GM12801 (cell line): ENCODE measurements around the gene AMIGO1.

ENCODE experiments used
- TF ChIP-seq, protein P1 (sequence below): IDR thresholded peaks from one replicate; pipeline ENCODE4 v1.5.1; 2011; ENCODE audit warnings: control low read depth; ENCODE audit not compliant: insufficient read length; ENCODE audit errors: extremely low read depth

The AMIGO1 gene

DNA sequence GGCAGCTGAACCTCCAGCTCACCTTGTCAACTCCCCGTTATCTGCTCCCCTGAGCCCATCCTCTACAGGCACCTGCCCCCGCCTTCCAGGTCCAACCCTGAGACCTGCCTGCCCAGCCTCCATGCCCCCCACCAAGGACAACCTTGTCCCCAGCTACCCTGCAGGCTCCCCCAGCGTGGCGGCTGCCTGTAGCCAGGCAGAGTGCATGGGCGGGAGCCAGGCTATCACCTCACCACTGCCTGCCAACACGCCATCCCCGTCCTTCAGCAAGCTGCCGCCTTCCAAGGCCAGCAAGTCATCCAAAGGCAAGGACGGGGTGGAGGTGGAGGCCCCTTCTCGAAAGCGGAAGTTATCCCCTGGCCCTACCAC lies 18.6 kb downstream of the AMIGO1 start:
- TF ChIP-seq, protein P1, sequence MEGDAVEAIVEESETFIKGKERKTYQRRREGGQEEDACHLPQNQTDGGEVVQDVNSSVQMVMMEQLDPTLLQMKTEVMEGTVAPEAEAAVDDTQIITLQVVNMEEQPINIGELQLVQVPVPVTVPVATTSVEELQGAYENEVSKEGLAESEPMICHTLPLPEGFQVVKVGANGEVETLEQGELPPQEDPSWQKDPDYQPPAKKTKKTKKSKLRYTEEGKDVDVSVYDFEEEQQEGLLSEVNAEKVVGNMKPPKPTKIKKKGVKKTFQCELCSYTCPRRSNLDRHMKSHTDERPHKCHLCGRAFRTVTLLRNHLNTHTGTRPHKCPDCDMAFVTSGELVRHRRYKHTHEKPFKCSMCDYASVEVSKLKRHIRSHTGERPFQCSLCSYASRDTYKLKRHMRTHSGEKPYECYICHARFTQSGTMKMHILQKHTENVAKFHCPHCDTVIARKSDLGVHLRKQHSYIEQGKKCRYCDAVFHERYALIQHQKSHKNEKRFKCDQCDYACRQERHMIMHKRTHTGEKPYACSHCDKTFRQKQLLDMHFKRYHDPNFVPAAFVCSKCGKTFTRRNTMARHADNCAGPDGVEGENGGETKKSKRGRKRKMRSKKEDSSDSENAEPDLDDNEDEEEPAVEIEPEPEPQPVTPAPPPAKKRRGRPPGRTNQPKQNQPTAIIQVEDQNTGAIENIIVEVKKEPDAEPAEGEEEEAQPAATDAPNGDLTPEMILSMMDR: no peak

DNA sequence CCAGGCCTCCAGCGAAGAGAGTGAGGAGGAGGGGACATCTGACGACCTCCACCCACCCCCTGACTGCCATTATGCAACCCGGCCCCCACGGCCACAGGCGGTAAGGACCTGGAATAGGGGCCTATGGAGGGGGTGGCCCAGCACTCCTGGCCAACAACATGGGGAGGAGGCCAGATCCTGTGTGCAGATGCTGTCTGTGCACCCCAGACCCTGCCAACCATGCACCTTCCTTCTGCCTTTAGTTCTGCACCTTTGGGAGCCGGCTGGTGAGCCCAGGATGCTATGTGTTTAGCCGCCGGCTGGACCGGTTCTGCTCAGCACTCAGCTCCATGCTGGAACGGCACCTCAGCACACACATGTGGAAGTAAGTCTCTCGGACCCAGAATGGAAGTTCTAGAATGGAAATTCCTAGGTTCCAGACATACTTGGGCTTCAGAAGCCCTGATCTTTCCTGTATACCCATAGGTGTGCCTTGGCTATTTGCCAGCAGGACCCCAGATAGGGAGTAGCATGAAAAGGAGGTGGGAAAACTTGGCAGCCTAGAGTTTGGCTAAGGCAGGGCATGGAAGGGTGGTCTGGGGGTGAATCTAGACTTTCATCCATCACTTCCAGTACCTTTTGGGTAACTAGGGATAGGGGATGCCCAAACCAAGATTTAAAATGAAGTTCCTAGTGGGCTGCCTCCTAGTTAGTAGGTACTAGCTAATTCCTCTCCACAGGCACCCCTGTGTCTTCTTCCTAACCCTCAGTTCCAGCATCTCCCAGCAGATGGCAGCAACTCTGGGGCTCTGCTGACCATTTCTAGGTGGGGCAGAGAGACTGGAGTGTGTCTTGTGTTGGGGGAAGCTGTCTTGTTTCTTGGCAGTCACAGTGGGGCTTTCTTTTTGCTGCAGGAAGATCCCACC lies 19.2 kb downstream of the AMIGO1 start:
- TF ChIP-seq, protein P1: no peak

DNA sequence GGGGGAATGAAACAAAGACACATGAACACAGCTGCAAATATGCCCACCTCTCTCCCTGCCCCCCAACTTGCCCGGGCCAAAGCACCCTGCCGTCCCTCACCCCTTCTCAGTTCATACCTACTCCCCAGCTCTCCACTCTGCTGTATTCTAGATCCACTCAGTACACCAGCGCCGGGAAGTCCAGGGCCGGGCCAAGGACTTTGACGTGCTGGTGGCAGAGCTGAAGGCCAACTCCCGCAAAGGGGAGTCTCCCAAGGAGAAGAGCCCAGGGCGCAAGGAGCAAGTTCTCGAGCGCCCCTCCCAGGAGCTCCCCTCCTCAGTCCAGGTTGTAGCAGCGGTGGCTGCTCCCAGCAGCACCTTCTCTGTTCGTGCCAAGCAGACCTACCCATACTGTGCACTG lies 20.8 kb downstream of the AMIGO1 start:
- TF ChIP-seq, protein P1: no peak

DNA sequence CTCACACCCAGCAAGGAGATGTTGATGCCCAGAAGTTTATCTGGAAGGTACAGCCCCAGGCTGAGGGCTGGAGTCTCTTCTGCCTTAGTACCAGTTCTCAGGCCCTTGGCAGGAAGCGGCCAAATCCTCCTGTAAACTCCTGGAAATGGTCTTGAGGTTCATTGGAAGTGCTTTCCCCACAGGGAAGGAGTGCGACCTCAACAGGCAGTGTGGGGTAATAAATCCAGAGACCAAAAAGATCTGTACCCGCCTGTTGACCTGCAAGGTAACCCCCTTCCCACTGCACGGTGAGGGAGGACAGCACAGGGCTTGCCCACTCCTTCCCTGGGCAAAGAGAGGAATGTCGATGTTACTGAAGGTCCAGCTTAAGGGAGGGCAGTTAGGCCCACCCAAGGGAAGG lies 21.3 kb downstream of the AMIGO1 start:
- TF ChIP-seq, protein P1: no peak

DNA sequence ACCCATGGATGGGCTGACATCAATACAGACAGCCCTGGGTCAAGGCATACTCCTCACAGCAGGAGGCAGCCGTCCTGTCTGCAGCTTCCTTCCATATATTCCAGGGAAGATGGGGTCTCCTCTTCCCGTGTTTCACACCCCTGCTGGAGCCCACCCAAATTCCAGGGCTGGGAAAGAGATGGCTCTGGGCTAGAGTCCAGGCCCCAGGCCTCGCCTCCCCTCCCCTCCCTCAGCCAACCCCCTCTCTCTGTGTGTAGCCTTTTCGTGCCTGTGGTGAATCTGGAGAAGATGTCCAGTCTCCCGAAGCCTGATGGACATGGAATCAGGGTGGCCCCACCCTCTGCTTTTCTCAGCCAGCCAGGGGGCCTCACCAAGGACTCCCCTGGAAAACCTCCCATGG lies 22.3 kb downstream of the AMIGO1 start:
- TF ChIP-seq, protein P1: no peak

DNA sequence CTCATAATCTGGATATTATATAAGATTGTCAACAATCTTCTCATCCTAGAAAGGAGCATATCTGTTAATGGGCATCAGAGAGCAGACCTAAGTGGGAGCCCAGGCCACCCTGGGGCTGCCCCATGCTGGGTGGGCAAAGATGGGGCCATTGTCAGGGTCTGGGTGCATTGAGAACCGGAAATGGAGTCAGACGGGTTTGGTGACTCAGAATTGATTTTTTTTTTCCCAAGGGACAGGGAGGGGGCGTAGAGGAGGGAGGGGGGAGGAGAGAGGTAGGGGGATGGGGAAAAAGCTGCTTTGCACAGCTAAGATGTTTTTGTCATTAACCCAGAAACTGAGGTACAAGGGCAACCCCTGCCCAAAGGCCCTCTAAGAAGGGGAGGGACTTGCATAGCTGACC lies 24.5 kb downstream of the AMIGO1 start:
- TF ChIP-seq, protein P1: no peak

DNA sequence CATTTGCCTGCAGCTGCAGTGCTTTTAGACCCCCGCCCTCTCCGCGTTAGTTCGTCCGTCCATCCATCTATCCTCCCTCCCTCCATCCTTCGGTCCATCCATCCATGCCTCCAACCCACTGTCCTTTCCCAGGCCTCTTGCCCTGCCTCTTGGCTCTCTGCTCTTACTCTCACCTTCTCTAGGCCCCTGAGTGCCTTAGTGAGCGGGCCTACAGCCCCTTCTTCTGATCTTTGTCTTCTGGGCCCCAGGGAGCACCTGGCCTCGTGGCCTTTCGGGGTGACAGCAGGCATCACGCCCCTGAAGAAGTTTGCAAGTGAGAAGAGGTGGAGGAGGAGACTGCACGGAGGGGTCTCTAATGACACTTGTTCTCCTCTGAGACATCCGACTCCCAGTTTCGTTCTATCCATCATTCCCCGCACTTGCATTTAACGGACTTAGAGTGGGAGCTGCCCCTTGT lies 25.0 kb downstream of the AMIGO1 start:
- TF ChIP-seq, protein P1: no peak
